KMS-11 (cell line): ENCODE measurements around the gene TSPAN11.

Source experiments
- H2AFZ ChIP-seq: fragments of 200-600 bp; sonication (generic); 2 replicates; pipeline ENCODE4 v1.6.1; 2016; ENCODE audit warnings: antibody characterized with exemption, mixed run types, low read depth
- H3K27ac ChIP-seq: fragments of 200-600 bp; sonication (generic); 2 replicates; pipeline ENCODE4 v1.6.1; 2016; ENCODE audit warnings: mild to moderate bottlenecking, mixed run types
- H3K27me3 ChIP-seq: fragments of 200-600 bp; sonication (generic); 2 replicates; pipeline ENCODE4 v1.6.1; 2017; ENCODE audit warnings: mild to moderate bottlenecking, low read depth, mixed run types, moderate library complexity; ENCODE audit not compliant: insufficient read depth
- H3K36me3 ChIP-seq: fragments of 200-600 bp; sonication (generic); 2 replicates; pipeline ENCODE4 v1.6.1; 2017; ENCODE audit warnings: mild to moderate bottlenecking, mixed run types; ENCODE audit not compliant: insufficient read depth
- H3K4me1 ChIP-seq: fragments of 200-600 bp; sonication (generic); 2 replicates; pipeline ENCODE4 v1.6.1; 2016; ENCODE audit warnings: mild to moderate bottlenecking, low read depth, mixed run types; ENCODE audit not compliant: poor library complexity, severe bottlenecking
- H3K4me2 ChIP-seq: fragments of 200-600 bp; sonication (generic); 2 replicates; pipeline ENCODE4 v1.7.0; 2016; ENCODE audit warnings: mild to moderate bottlenecking, mixed run types
- H3K4me3 ChIP-seq: fragments of 200-600 bp; sonication (generic); IDR thresholded peaks from 2 replicates; pipeline ENCODE4 v1.6.1; 2017; ENCODE audit warnings: low read depth, low read length, mixed read lengths; ENCODE audit not compliant: insufficient read depth
- H3K79me2 ChIP-seq: fragments of 200-600 bp; sonication (generic); 2 replicates; pipeline ENCODE4 v1.6.1; 2016; ENCODE audit warnings: low read depth, mixed run types; ENCODE audit not compliant: insufficient read depth
- H3K9ac ChIP-seq: fragments of 200-600 bp; sonication (generic); 2 replicates; pipeline ENCODE4 v1.6.1; 2016; ENCODE audit warnings: mild to moderate bottlenecking, mixed run types
- H4K20me1 ChIP-seq: fragments of 200-600 bp; sonication (generic); 2 replicates; pipeline ENCODE4 v1.6.1; 2016; ENCODE audit warnings: mild to moderate bottlenecking, mixed run types; ENCODE audit not compliant: insufficient read depth
- CTCF ChIP-seq: fragments of 200-600 bp; sonication (generic); conservative IDR thresholded peaks from 2 replicates; pipeline ENCODE4 v1.6.1; 2017; ENCODE audit warnings: low read depth, mild to moderate bottlenecking, antibody characterized with exemption, low read length, moderate library complexity, mixed read lengths

The TSPAN11 gene

GRCh38 chr12:30988086-30988485 lies 61.5 kb downstream of the TSPAN11 start:
- Histone ChIP-seq H3K4me2 (no peak overlapping the region), H3K27ac (no peak overlapping the region), H3K27me3 (no peaks in the 10 kb centered on the region), H3K36me3 (no peaks in the 10 kb centered on the region), H3K9ac (no peak overlapping the region), H3K79me2 (no peaks in the 10 kb centered on the region), H2AFZ (no peak overlapping the region), H3K4me1 (peaks cover 17% of the 10 kb centered on the region), H3K4me3 (no peak overlapping the region), H4K20me1 (no peaks in the 10 kb centered on the region)
- TF ChIP-seq CTCF = no peak

- H3K4me3 ChIP-seq = no peak overlapping the region
- H3K27me3 ChIP-seq = no peaks in the 10 kb centered on the region
- peak overlapping the region; percentile 53; the same call in 1 of the 2 replicates for H2AFZ ChIP-seq
- H3K79me2 ChIP-seq = no peaks in the 10 kb centered on the region
- no peak overlapping the region for H3K27ac ChIP-seq
- no peak for TF ChIP-seq CTCF
- no peaks in the 10 kb centered on the region for H4K20me1 ChIP-seq
- no peak overlapping the region for H3K9ac ChIP-seq
- no peak overlapping the region for H3K4me2 ChIP-seq
- peaks cover 17% of the 10 kb centered on the region for H3K4me1 ChIP-seq
- no peaks in the 10 kb centered on the region for H3K36me3 ChIP-seq
Measured at GRCh38 chr12:30988646-30989286, 62.2 kb downstream of the TSPAN11 start.

- Histone ChIP-seq H3K4me2 (peak overlapping the region; percentile 7; the same call in 1 of the 2 replicates), H2AFZ (peak overlapping the region; percentile 53)
Measured at GRCh38 chr12:30989754-30990153, 63.2 kb downstream of the TSPAN11 start.

GRCh38 chr12:30990316-30990715 lies 63.8 kb downstream of the TSPAN11 start:
- Histone ChIP-seq H3K9ac (no peak overlapping the region), H3K27ac (no peak overlapping the region)

More at GRCh38 chr12:30989754-30990153, 63.2 kb downstream of the TSPAN11 start:
- H3K4me3 ChIP-seq = no peak overlapping the region
- H3K27me3 ChIP-seq = no peaks in the 10 kb centered on the region
- no peaks in the 10 kb centered on the region for H4K20me1 ChIP-seq
- H3K9ac ChIP-seq = peak overlapping the region; percentile 4; the same call in 1 of the 2 replicates
- peak; percentile 77 for TF ChIP-seq CTCF
- H3K36me3 ChIP-seq = no peaks in the 10 kb centered on the region
- peak overlapping the region; percentile 6; the same call in 1 of the 2 replicates for H3K27ac ChIP-seq
- H3K79me2 ChIP-seq = no peaks in the 10 kb centered on the region
- peaks cover 17% of the 10 kb centered on the region for H3K4me1 ChIP-seq

More at GRCh38 chr12:30990316-30990715, 63.8 kb downstream of the TSPAN11 start:
- Histone ChIP-seq H3K27me3 (no peaks in the 10 kb centered on the region), H3K4me1 (peaks cover 17% of the 10 kb centered on the region), H3K79me2 (no peaks in the 10 kb centered on the region), H2AFZ (peak overlapping the region; percentile 53; the same call in 1 of the 2 replicates), H3K4me3 (no peak overlapping the region), H4K20me1 (no peaks in the 10 kb centered on the region), H3K4me2 (no peak overlapping the region), H3K36me3 (no peaks in the 10 kb centered on the region)
- TF ChIP-seq CTCF = no peak
